ENCODE data around the gene DSTN.

Gene DSTN

DNA sequence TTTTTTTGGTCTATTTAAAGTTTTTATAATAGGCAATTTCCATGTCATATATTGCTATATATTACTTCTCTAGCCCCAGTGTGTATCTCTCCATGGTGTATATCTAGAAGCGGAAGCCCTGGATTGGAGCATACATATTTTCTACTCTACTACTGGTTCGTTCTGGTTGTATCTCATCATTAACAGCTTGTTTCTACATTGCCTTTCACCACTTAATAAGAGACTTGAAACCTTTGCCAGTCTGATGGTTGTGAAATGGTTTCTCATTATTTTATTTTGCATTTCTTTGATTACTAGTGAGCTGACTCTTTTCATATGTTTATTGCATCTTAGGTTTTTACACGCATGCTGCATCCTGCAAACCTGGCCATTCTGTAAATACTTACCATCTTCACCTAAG lies 3.6 kb downstream of the DSTN start:
- Histone ChIP-seq H3K4me3 (ENCODE audit: low read depth in 1 of 2, low read length in 2 of 2) (no peak overlapping the region), H3K9ac (ENCODE audit: low read depth in 1 of 2, low read length in 2 of 2) (no peak overlapping the region), H3K36me3 (ENCODE audit: control insufficient read depth in 1 of 2, insufficient read depth in 2 of 2, low read length in 2 of 2) (no peaks in the 10 kb centered on the region), H3K27me3 (ENCODE audit: control insufficient read depth in 1 of 2, insufficient read depth in 2 of 2, low read length in 2 of 2) (no peaks in the 10 kb centered on the region), H3K9me3 (ENCODE audit: control insufficient read depth in 1 of 2, low read length in 2 of 2) (no peaks in the 10 kb centered on the region), H3K27ac (ENCODE audit: low read depth, low read length) (no peak overlapping the region), H3K4me1 (ENCODE audit: control insufficient read depth in 1 of 2, insufficient read depth in 2 of 2, low read length in 2 of 2) (peaks cover 7 to 19% of the 10 kb centered on the region in 2 donors)

DNA sequence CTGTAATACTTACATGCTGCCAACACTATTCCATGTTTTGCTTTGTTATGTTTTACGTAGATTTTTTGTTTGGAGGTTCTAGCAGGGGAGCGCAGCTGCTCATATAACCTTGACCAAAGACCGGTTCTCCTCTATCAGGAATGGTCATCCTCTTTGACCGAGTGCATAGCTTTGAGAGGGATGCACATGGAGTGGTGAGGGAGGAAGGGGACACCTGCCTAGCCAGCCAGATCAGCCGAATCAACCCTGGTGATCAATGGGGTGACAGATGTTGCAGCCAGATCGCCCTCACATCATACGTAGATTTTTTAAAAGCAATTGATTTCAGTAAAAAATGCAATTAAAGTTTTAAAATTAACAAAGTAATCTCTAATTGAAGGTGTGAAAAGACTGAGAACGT lies 6.3 kb downstream of the DSTN start:
- no peaks in the 10 kb centered on the region for H3K27me3 ChIP-seq (ENCODE audit: control insufficient read depth in 1 of 2, insufficient read depth in 2 of 2, low read length in 2 of 2)
- no peaks in the 10 kb centered on the region for H3K36me3 ChIP-seq (ENCODE audit: control insufficient read depth in 1 of 2, insufficient read depth in 2 of 2, low read length in 2 of 2)
- H3K4me1 ChIP-seq (ENCODE audit: control insufficient read depth in 1 of 2, insufficient read depth in 2 of 2, low read length in 2 of 2): peaks cover under 1 to 14% of the 10 kb centered on the region in 2 donors
- H3K9me3 ChIP-seq (ENCODE audit: control insufficient read depth in 1 of 2, low read length in 2 of 2): no peaks in the 10 kb centered on the region
- H3K9ac ChIP-seq (ENCODE audit: low read depth in 1 of 2, low read length in 2 of 2): no peak overlapping the region
- H3K4me3 ChIP-seq (ENCODE audit: low read depth in 1 of 2, low read length in 2 of 2): no peak overlapping the region
- H3K27ac ChIP-seq (ENCODE audit: low read depth, low read length): no peak overlapping the region

DNA sequence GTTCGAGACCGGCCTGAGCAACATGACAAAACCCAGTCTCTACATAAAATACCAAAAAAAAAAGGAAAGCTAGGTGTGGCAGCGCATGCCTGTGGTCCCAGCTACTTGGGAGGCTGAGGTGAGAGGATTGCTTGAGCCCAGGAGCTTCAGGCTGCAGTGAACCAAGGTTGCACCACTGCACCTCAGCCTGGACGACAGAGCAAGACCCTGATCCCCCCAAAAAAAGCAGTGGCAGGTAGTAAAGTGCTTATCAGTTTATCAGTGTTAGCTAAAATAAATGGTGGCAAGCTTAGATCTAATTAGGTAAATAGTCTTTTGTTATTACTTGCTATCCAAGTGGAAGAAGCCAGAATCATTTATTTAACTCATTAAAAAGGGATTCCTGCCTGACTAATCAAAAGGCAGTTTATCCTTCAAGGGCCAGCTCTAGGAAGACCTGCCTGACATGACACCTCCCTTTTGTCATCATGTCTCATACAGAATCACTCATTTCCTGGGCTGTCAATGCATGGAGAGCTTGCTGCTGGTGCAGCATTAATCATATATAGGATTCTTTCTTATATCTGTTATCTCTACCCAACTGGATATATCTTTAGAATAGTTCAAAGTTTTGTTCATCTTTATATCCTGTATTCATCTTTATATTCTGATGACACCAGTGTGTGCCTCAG lies 9.6 kb downstream of the DSTN start:
- H3K9me3 ChIP-seq (ENCODE audit: control insufficient read depth in 1 of 2, low read length in 2 of 2): no peaks in the 10 kb centered on the region
- no peaks in the 10 kb centered on the region for H3K27me3 ChIP-seq (ENCODE audit: control insufficient read depth in 1 of 2, insufficient read depth in 2 of 2, low read length in 2 of 2)
- no peak overlapping the region for H3K4me3 ChIP-seq (ENCODE audit: low read depth in 1 of 2, low read length in 2 of 2)
- H3K9ac ChIP-seq (ENCODE audit: low read depth in 1 of 2, low read length in 2 of 2): no peak overlapping the region
- peaks cover 0 to 3% of the 10 kb centered on the region in 2 donors for H3K4me1 ChIP-seq (ENCODE audit: control insufficient read depth in 1 of 2, insufficient read depth in 2 of 2, low read length in 2 of 2)
- H3K36me3 ChIP-seq (ENCODE audit: control insufficient read depth in 1 of 2, insufficient read depth in 2 of 2, low read length in 2 of 2): no peaks in the 10 kb centered on the region
- H3K27ac ChIP-seq (ENCODE audit: low read depth, low read length): no peak overlapping the region

DNA sequence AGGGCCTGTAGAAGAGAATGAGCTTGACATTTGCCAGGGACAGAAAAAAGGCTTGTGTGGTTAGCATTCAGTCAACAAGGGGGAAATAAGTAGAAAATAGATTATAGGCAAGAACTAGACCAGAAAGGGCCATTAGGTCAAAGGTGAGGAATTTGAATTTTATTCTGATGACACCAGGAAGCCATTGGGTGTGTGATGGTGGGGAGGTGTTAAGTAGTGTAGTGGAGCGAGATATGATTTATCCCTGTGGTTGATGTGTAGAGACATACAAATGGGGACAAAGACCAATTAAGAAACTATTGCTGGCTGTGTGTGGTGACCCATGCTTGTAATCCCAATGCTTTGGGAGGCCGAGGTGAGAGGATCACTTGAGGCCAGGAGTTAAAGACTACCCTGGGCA lies 11.0 kb downstream of the DSTN start:
- H3K36me3 ChIP-seq (ENCODE audit: control insufficient read depth in 1 of 2, insufficient read depth in 2 of 2, low read length in 2 of 2): no peaks in the 10 kb centered on the region
- peaks cover 7 to 10% of the 10 kb centered on the region in 2 donors for H3K4me1 ChIP-seq (ENCODE audit: control insufficient read depth in 1 of 2, insufficient read depth in 2 of 2, low read length in 2 of 2)
- no peak overlapping the region for H3K27ac ChIP-seq (ENCODE audit: low read depth, low read length)
- no peak overlapping the region for H3K9ac ChIP-seq (ENCODE audit: low read depth in 1 of 2, low read length in 2 of 2)
- no peaks in the 10 kb centered on the region for H3K9me3 ChIP-seq (ENCODE audit: control insufficient read depth in 1 of 2, low read length in 2 of 2)
- no peaks in the 10 kb centered on the region for H3K27me3 ChIP-seq (ENCODE audit: control insufficient read depth in 1 of 2, insufficient read depth in 2 of 2, low read length in 2 of 2)
- no peak overlapping the region for H3K4me3 ChIP-seq (ENCODE audit: low read depth in 1 of 2, low read length in 2 of 2)

DNA sequence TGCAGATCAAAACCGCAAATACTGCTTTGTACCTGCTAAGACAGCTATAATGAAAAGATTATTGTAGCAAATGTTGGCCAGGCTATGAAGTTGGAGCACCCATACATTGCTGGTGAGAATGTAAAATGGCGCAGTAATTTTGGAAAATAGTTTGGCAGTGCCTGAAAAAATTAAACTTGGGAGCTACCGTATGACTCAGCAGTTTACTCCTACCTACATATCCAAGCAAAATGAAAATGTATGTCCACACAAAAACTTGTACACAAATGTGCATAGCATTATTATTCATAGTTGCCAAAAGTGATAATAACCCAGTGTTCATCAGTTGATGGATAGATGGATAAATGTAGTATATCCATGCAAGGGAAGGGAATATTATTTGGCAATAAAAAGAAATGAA lies 13.3 kb downstream of the DSTN start:
- no peaks in the 10 kb centered on the region for H3K9me3 ChIP-seq (ENCODE audit: control insufficient read depth in 1 of 2, low read length in 2 of 2)
- H3K36me3 ChIP-seq (ENCODE audit: control insufficient read depth in 1 of 2, insufficient read depth in 2 of 2, low read length in 2 of 2): no peaks in the 10 kb centered on the region
- peaks cover 7 to 16% of the 10 kb centered on the region in 2 donors for H3K4me1 ChIP-seq (ENCODE audit: control insufficient read depth in 1 of 2, insufficient read depth in 2 of 2, low read length in 2 of 2)
- H3K27me3 ChIP-seq (ENCODE audit: control insufficient read depth in 1 of 2, insufficient read depth in 2 of 2, low read length in 2 of 2): no peaks in the 10 kb centered on the region
- H3K27ac ChIP-seq (ENCODE audit: low read depth, low read length): no peak overlapping the region
- H3K9ac ChIP-seq (ENCODE audit: low read depth in 1 of 2, low read length in 2 of 2): no peak overlapping the region
- no peak overlapping the region for H3K4me3 ChIP-seq (ENCODE audit: low read depth in 1 of 2, low read length in 2 of 2)

DNA sequence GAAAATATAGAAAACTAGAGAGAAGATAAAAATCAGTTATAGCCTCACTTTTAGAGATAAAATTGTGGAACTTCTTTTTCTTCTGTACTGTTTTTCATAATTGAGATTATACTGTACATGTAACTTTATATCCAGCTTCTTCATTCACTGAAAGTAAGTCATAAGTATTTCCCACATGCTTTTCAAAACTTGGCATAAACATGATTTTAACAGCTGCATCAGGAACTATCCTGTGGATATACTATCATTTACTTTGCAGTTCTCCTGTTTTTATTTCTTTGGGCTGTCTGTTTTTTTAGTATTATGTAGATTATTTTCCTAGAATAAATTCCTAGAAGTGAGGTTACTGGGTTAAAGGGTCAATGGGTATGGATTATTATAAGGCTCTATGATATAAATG lies 14.8 kb downstream of the DSTN start:
- no peaks in the 10 kb centered on the region for H3K27me3 ChIP-seq (ENCODE audit: control insufficient read depth in 1 of 2, insufficient read depth in 2 of 2, low read length in 2 of 2)
- H3K9me3 ChIP-seq (ENCODE audit: control insufficient read depth in 1 of 2, low read length in 2 of 2): no peaks in the 10 kb centered on the region
- H3K9ac ChIP-seq (ENCODE audit: low read depth in 1 of 2, low read length in 2 of 2): no peak overlapping the region
- H3K4me3 ChIP-seq (ENCODE audit: low read depth in 1 of 2, low read length in 2 of 2): no peak overlapping the region
- no peak overlapping the region for H3K27ac ChIP-seq (ENCODE audit: low read depth, low read length)
- no peaks in the 10 kb centered on the region for H3K36me3 ChIP-seq (ENCODE audit: control insufficient read depth in 1 of 2, insufficient read depth in 2 of 2, low read length in 2 of 2)
- H3K4me1 ChIP-seq (ENCODE audit: control insufficient read depth in 1 of 2, insufficient read depth in 2 of 2, low read length in 2 of 2): peaks cover 7 to 14% of the 10 kb centered on the region in 2 donors

DNA sequence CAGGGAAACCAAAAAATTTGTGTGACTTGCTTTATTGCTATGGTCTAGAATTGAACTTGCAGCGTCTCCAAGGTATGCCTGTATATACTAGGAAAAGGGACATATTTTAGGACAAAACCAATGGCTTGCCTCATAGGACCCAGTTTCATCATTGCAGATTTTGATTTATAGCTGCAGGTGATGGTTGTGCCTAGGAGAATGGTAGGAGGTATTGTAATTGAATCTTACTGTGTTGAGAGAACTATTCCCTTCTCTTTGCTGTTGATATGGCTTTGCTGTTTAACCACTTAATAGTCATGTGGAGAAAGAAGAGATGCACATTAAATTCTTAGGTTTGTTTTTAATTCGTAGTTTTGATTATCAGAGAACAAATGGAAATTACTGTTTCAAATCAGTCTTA lies 16.4 kb downstream of the DSTN start:
- H3K4me1 ChIP-seq (ENCODE audit: control insufficient read depth in 1 of 2, insufficient read depth in 2 of 2, low read length in 2 of 2): peaks cover 7 to 13% of the 10 kb centered on the region in 2 donors
- no peaks in the 10 kb centered on the region for H3K36me3 ChIP-seq (ENCODE audit: control insufficient read depth in 1 of 2, insufficient read depth in 2 of 2, low read length in 2 of 2)
- no peak overlapping the region for H3K27ac ChIP-seq (ENCODE audit: low read depth, low read length)
- H3K27me3 ChIP-seq (ENCODE audit: control insufficient read depth in 1 of 2, insufficient read depth in 2 of 2, low read length in 2 of 2): no peaks in the 10 kb centered on the region
- H3K9ac ChIP-seq (ENCODE audit: low read depth in 1 of 2, low read length in 2 of 2): no peak overlapping the region
- no peak overlapping the region for H3K4me3 ChIP-seq (ENCODE audit: low read depth in 1 of 2, low read length in 2 of 2)
- H3K9me3 ChIP-seq (ENCODE audit: control insufficient read depth in 1 of 2, low read length in 2 of 2): no peaks in the 10 kb centered on the region

DNA sequence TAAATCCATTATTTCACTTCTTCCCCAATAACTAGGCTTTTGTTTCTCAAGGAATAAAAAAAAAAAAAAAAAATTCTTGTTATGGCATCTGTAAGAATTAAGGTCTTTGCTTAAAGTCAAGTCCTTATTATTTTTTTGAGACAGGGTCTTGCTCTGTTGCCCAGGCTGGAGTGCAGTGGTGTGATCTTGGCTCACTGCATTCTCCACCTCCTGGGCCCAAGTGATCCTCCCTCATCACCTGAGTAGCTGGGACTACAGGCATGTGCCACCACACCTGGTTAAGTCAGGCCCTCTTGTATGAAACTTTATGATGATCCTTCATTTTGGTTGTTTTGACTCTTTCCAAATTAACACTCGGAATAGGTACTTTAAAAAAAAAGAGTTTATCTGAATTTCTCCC lies 17.3 kb downstream of the DSTN start:
- H3K4me1 ChIP-seq (ENCODE audit: control insufficient read depth in 1 of 2, insufficient read depth in 2 of 2, low read length in 2 of 2): peaks cover 7 to 13% of the 10 kb centered on the region in 2 donors
- no peak overlapping the region for H3K9ac ChIP-seq (ENCODE audit: low read depth in 1 of 2, low read length in 2 of 2)
- H3K36me3 ChIP-seq (ENCODE audit: control insufficient read depth in 1 of 2, insufficient read depth in 2 of 2, low read length in 2 of 2): no peaks in the 10 kb centered on the region
- no peaks in the 10 kb centered on the region for H3K9me3 ChIP-seq (ENCODE audit: control insufficient read depth in 1 of 2, low read length in 2 of 2)
- no peaks in the 10 kb centered on the region for H3K27me3 ChIP-seq (ENCODE audit: control insufficient read depth in 1 of 2, insufficient read depth in 2 of 2, low read length in 2 of 2)
- H3K4me3 ChIP-seq (ENCODE audit: low read depth in 1 of 2, low read length in 2 of 2): no peak overlapping the region
- H3K27ac ChIP-seq (ENCODE audit: low read depth, low read length): no peak overlapping the region

DNA sequence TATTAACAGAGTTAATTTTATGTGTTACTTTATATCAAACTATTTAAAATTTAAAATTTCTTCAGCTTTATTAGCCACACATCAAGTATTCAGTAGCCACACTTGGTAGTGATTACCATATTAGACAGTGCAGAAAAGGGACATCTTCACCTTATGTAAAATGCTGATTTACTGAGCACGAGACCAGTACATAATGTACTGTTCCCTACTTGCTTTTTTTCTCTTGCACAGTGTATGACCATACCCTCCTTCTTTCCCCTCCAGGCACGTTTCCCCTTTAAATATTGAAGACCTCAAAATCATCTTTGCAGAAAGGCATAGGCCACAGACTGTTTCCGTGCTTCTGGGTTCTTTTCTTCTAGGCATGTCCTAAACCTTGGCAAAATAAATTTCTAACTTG lies 17.9 kb downstream of the DSTN start:
- peaks cover 7 to 13% of the 10 kb centered on the region in 2 donors for H3K4me1 ChIP-seq (ENCODE audit: control insufficient read depth in 1 of 2, insufficient read depth in 2 of 2, low read length in 2 of 2)
- H3K4me3 ChIP-seq (ENCODE audit: low read depth in 1 of 2, low read length in 2 of 2): no peak overlapping the region
- no peaks in the 10 kb centered on the region for H3K9me3 ChIP-seq (ENCODE audit: control insufficient read depth in 1 of 2, low read length in 2 of 2)

DNA sequence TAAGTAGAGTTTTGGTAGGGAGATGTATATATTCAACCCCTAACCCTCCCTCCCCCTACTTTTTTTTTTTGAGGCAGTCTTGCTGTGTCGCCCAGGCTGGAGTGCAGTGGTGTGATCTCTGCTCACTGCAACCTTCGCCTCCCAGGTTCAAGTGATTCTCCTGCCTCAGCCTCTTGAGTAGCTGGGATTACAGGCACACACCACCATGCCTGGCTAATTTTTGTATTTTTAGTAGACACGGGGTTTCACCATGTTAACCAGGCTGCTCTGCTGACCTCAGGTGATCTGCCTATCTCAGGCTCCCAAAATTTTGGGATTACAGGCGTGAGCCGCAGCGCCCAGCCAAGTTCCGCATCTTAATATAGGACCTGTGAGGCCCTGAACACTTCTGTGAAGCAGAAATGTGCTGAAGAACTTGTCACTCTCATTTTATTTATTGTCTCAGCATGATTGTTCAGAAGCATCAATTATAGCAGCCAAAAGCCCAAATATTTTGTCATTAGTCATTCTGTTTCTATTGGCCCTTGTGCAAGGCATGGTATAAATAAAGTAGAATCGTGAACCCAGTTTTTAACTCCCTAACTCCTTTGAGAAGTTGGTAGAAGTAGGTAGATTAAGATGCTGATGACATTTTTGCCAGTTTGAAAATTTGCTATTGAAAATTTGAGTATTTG lies 19.4 kb downstream of the DSTN start:
- Histone ChIP-seq H3K9ac (ENCODE audit: low read depth in 1 of 2, low read length in 2 of 2) (no peak overlapping the region), H3K27me3 (ENCODE audit: control insufficient read depth in 1 of 2, insufficient read depth in 2 of 2, low read length in 2 of 2) (no peaks in the 10 kb centered on the region), H3K9me3 (ENCODE audit: control insufficient read depth in 1 of 2, low read length in 2 of 2) (no peaks in the 10 kb centered on the region), H3K27ac (ENCODE audit: low read depth, low read length) (no peak overlapping the region), H3K36me3 (ENCODE audit: control insufficient read depth in 1 of 2, insufficient read depth in 2 of 2, low read length in 2 of 2) (no peaks in the 10 kb centered on the region), H3K4me1 (ENCODE audit: control insufficient read depth in 1 of 2, insufficient read depth in 2 of 2, low read length in 2 of 2) (peaks cover 7 to 13% of the 10 kb centered on the region in 2 donors), H3K4me3 (ENCODE audit: low read depth in 1 of 2, low read length in 2 of 2) (no peak overlapping the region)

More for the DNA sequence above, 17.9 kb downstream of the DSTN start:
- Histone ChIP-seq H3K36me3 (ENCODE audit: control insufficient read depth in 1 of 2, insufficient read depth in 2 of 2, low read length in 2 of 2) (no peaks in the 10 kb centered on the region), H3K27ac (ENCODE audit: low read depth, low read length) (no peak overlapping the region), H3K27me3 (ENCODE audit: control insufficient read depth in 1 of 2, insufficient read depth in 2 of 2, low read length in 2 of 2) (no peaks in the 10 kb centered on the region), H3K9ac (ENCODE audit: low read depth in 1 of 2, low read length in 2 of 2) (no peak overlapping the region)

Measured in duodenal mucosa (tissue), 2 donors.